ENCODE data around the gene SUMO1. TPM values are rescaled to one million over a fixed set of nuclear protein-coding genes. Genes with fewer than 3 reads are reported as not detected.

Gene SUMO1
- total RNA-seq, 4 donors from 2014 or later = 44.0 to 62.4 (median 52.7) TPM

- Histone ChIP-seq H3K4me1 (no peaks in the 10 kb centered on the region), H3K36me3 (no peaks in the 10 kb centered on the region), H3K4me3 (no peak overlapping the region), H3K9me3 (no peaks in the 10 kb centered on the region), H3K27me3 (no peaks in the 10 kb centered on the region), H3K27ac (no peak overlapping the region)
- in situ Hi-C loops (cut with MboI; ENCODE audit: low sequenced_read_pairs in 4 of 4) = loop anchor here in 1 of 4 donors (10.0 kb wide), 1 partner anchor 315 kb away; no protein-coding TSS in a partner anchor
- DNase-seq (no peak), ATAC-seq (no peak)
- no peak for TF ChIP-seq CTCF (IDR thresholded peaks at IDR 0.05 in 4 of 5, conservative IDR thresholded peaks at IDR 0.05 in 1 of 5)
- TF ChIP-seq POLR2A (IDR thresholded peaks at IDR 0.05) = no peak
- intact Hi-C loops (cut with DNase I; ENCODE audit: low total_unique reads) = no loop called here
Measured at GRCh38 chr2:202169832-202170424, 68.5 kb downstream of the SUMO1 start.

GRCh38 chr2:202169131-202169530 is 69.3 kb downstream of the SUMO1 start:
- intact Hi-C loops (cut with DNase I; ENCODE audit: low total_unique reads) = no loop called here
- no peaks in the 10 kb centered on the region for H3K36me3 ChIP-seq
- H3K27me3 ChIP-seq = no peaks in the 10 kb centered on the region
- no peak overlapping the region for H3K27ac ChIP-seq
- H3K9me3 ChIP-seq = no peaks in the 10 kb centered on the region
- DNase-seq (no peak), ATAC-seq (no peak)
- H3K4me1 ChIP-seq = no peaks in the 10 kb centered on the region
- in situ Hi-C loops (cut with MboI; ENCODE audit: low sequenced_read_pairs in 4 of 4) = loop anchor here in 1 of 4 donors (10.0 kb wide), 1 partner anchor 314 kb away; no protein-coding TSS in a partner anchor
- no peak overlapping the region for H3K4me3 ChIP-seq
- TF ChIP-seq CTCF (IDR thresholded peaks at IDR 0.05 in 4 of 5, conservative IDR thresholded peaks at IDR 0.05 in 1 of 5) (no peak), POLR2A (IDR thresholded peaks at IDR 0.05) (no peak)

GRCh38 chr2:202165945-202166344 is 72.5 kb downstream of the SUMO1 start:
- H3K36me3 ChIP-seq = no peaks in the 10 kb centered on the region
- H3K27me3 ChIP-seq = no peaks in the 10 kb centered on the region
- in situ Hi-C loops (cut with MboI; ENCODE audit: low sequenced_read_pairs in 4 of 4) (loop anchor here in 1 of 4 donors (10.0 kb wide), 1 partner anchor 311 kb away; no protein-coding TSS in a partner anchor), intact Hi-C loops (cut with DNase I; ENCODE audit: low total_unique reads) (no loop called here)
- H3K4me1 ChIP-seq = peaks cover 4 to 6% of the 10 kb centered on the region in 2 donors
- no peak for TF ChIP-seq POLR2A (IDR thresholded peaks at IDR 0.05)
- TF ChIP-seq CTCF (IDR thresholded peaks at IDR 0.05 in 4 of 5, conservative IDR thresholded peaks at IDR 0.05 in 1 of 5) = no peak
- DNase-seq (no peak), ATAC-seq (no peak)
- no peaks in the 10 kb centered on the region for H3K9me3 ChIP-seq
- no peak overlapping the region for H3K4me3 ChIP-seq
- H3K27ac ChIP-seq = no peak overlapping the region

GRCh38 chr2:202165208-202165607 is 73.2 kb downstream of the SUMO1 start:
- in situ Hi-C loops (cut with MboI; ENCODE audit: low sequenced_read_pairs in 4 of 4) = loop anchor here in 1 of 4 donors (10.0 kb wide), 1 partner anchor 310 kb away; no protein-coding TSS in a partner anchor
- DNase-seq (no peak), ATAC-seq (no peak)
- Histone ChIP-seq H3K4me3 (no peak overlapping the region), H3K27me3 (no peaks in the 10 kb centered on the region), H3K27ac (no peak overlapping the region), H3K9me3 (no peaks in the 10 kb centered on the region), H3K36me3 (no peaks in the 10 kb centered on the region), H3K4me1 (peaks cover 4 to 10% of the 10 kb centered on the region in 2 donors)
- intact Hi-C loops (cut with DNase I; ENCODE audit: low total_unique reads) = no loop called here
- TF ChIP-seq CTCF (IDR thresholded peaks at IDR 0.05 in 4 of 5, conservative IDR thresholded peaks at IDR 0.05 in 1 of 5) (no peak), POLR2A (IDR thresholded peaks at IDR 0.05) (no peak)

Measured in gastrocnemius medialis (tissue), 4 donors.